22Rv1 (cell line): ENCODE data around the gene PMPCA.

Experiments
- H3K27ac ChIP-seq: fragments of 450-650 bp; 2 replicates; pipeline ENCODE4 v1.5.1; 2017
- CTCF ChIP-seq: fragments of 450-650 bp; IDR thresholded peaks from 2 replicates; pipeline ENCODE4 v1.5.1; 2017; ENCODE audit warnings: mild to moderate bottlenecking
- ZFX ChIP-seq: fragments of 450-650 bp; IDR thresholded peaks from 2 replicates; pipeline ENCODE4 v1.6.1; 2017; ENCODE audit warnings: antibody characterized with exemption, borderline replicate concordance

Gene PMPCA

GRCh38 chr9:136454026-136454796 lies 43.8 kb downstream of the PMPCA start:
- TF ChIP-seq CTCF = no peak
- no peak for TF ChIP-seq ZFX
- no peak overlapping the region for H3K27ac ChIP-seq

GRCh38 chr9:136455043-136456002 lies 44.9 kb downstream of the PMPCA start:
- H3K27ac ChIP-seq = no peak overlapping the region
- TF ChIP-seq CTCF (no peak), ZFX (no peak)

- no peak overlapping the region for H3K27ac ChIP-seq
- TF ChIP-seq ZFX = no peak
- TF ChIP-seq CTCF = no peak
Observed at GRCh38 chr9:136456258-136456657, 45.8 kb downstream of the PMPCA start.

- no peak for TF ChIP-seq CTCF
- TF ChIP-seq ZFX = no peak
- no peak overlapping the region for H3K27ac ChIP-seq
Observed at GRCh38 chr9:136457326-136457725, 46.9 kb downstream of the PMPCA start.

GRCh38 chr9:136459425-136459824 lies 49.0 kb downstream of the PMPCA start:
- TF ChIP-seq CTCF (no peak), ZFX (no peak)
- no peak overlapping the region for H3K27ac ChIP-seq

- no peak for TF ChIP-seq ZFX
- TF ChIP-seq CTCF = no peak
- H3K27ac ChIP-seq = no peak overlapping the region
Observed at GRCh38 chr9:136460772-136461325, 50.4 kb downstream of the PMPCA start.
